ENCODE data around the gene CCDC187. TPM values are rescaled to one million over a fixed set of nuclear protein-coding genes. Genes with fewer than 3 reads are reported as not detected.

Gene CCDC187
- total and polyA plus RNA-seq, 2 donors = 0.23 to 0.24 TPM

DNA sequence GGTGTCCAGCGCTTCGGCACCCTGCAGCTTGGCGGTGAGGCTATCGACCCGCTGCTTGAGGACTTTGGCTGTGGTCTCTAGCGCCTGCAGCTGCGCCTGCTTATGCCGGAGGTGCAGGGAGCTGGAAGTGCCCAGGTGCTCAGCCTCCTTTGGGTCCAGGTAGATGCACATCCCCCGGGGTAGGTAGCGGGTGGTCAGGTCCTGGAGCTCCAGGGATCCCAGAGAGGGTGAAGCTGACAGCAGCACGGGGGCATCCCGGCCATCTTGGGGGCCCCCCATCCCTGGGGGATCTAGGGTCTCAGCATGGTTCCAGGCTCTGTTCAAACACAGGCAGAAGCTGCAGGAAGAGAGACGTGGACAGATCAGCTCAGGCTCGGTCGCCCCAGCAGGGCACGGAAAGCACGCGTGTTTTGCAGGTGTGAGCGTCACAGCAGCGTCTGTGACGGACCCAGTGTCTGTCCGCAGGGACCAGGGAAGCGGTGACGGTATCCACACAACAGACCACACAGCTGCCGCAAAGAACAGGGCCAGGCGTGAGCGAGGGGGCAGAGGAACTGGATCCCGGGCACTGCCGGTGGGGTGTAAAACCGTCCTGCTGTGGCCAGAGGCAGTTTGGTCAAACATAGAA, 17.4 kb downstream of the CCDC187 start:
- Histone ChIP-seq H3K4me3 (ENCODE audit: low read length in 2 of 2) (no peak overlapping the region), H3K27me3 (ENCODE audit: control insufficient read depth in 2 of 2, insufficient read depth in 1 of 2, low read length in 1 of 2) (peaks cover 0 to 7% of the 10 kb centered on the region in 2 donors), H3K4me1 (ENCODE audit: control insufficient read depth in 2 of 2, insufficient read depth in 2 of 2, low read length in 2 of 2) (peaks cover 11 to 12% of the 10 kb centered on the region in 2 donors), H3K27ac (ENCODE audit: low read depth in 1 of 2, low read length in 1 of 2) (no peak overlapping the region), H3K36me3 (ENCODE audit: control insufficient read depth in 2 of 2, insufficient read depth in 2 of 2, low read length in 1 of 2) (no peaks in the 10 kb centered on the region), H3K9me3 (ENCODE audit: control insufficient read depth in 2 of 2, insufficient read depth in 1 of 2, low read length in 1 of 2) (no peaks in the 10 kb centered on the region)
- DNase-seq (ENCODE audit: low read depth in 6 of 9, low spot score in 9 of 9) = no peak
- 90% methylated on average over 30 of the region's 30 CpGs for WGBS

- no peak overlapping the region for H3K4me3 ChIP-seq (ENCODE audit: low read length in 2 of 2)
- peaks cover 11 to 12% of the 10 kb centered on the region in 2 donors for H3K4me1 ChIP-seq (ENCODE audit: control insufficient read depth in 2 of 2, insufficient read depth in 2 of 2, low read length in 2 of 2)
- no peaks in the 10 kb centered on the region for H3K36me3 ChIP-seq (ENCODE audit: control insufficient read depth in 2 of 2, insufficient read depth in 2 of 2, low read length in 1 of 2)
- no peaks in the 10 kb centered on the region for H3K9me3 ChIP-seq (ENCODE audit: control insufficient read depth in 2 of 2, insufficient read depth in 1 of 2, low read length in 1 of 2)
- H3K27ac ChIP-seq (ENCODE audit: low read depth in 1 of 2, low read length in 1 of 2) = no peak overlapping the region
- no peak for DNase-seq (ENCODE audit: low read depth in 6 of 9, low spot score in 9 of 9)
- H3K27me3 ChIP-seq (ENCODE audit: control insufficient read depth in 2 of 2, insufficient read depth in 1 of 2, low read length in 1 of 2) = peaks cover 0 to 7% of the 10 kb centered on the region in 2 donors
- WGBS = 87% methylated on average over 28 of the region's 28 CpGs
Observed at GRCh38 chr9:136285501-136286358, 18.2 kb downstream of the CCDC187 start.

- H3K4me1 ChIP-seq (ENCODE audit: control insufficient read depth in 2 of 2, insufficient read depth in 2 of 2, low read length in 2 of 2) = peaks cover 11 to 12% of the 10 kb centered on the region in 2 donors
- H3K4me3 ChIP-seq (ENCODE audit: low read length in 2 of 2) = no peak overlapping the region
- H3K9me3 ChIP-seq (ENCODE audit: control insufficient read depth in 2 of 2, insufficient read depth in 1 of 2, low read length in 1 of 2) = no peaks in the 10 kb centered on the region
- no peaks in the 10 kb centered on the region for H3K36me3 ChIP-seq (ENCODE audit: control insufficient read depth in 2 of 2, insufficient read depth in 2 of 2, low read length in 1 of 2)
- no peak overlapping the region for H3K27ac ChIP-seq (ENCODE audit: low read depth in 1 of 2, low read length in 1 of 2)
- DNase-seq (ENCODE audit: low read depth in 6 of 9, low spot score in 9 of 9) = no peak
- H3K27me3 ChIP-seq (ENCODE audit: control insufficient read depth in 2 of 2, insufficient read depth in 1 of 2, low read length in 1 of 2) = peaks cover 0 to 9% of the 10 kb centered on the region in 2 donors
- 96% methylated on average over 19 of the region's 19 CpGs for WGBS
Observed at GRCh38 chr9:136284951-136285350, 18.9 kb downstream of the CCDC187 start.

- 84% methylated on average over 22 of the region's 22 CpGs for whole genome bisulfite sequencing
- no peaks in the 10 kb centered on the region for H3K9me3 ChIP-seq (ENCODE audit: control insufficient read depth in 2 of 2, insufficient read depth in 1 of 2, low read length in 1 of 2)
- H3K27me3 ChIP-seq (ENCODE audit: control insufficient read depth in 2 of 2, insufficient read depth in 1 of 2, low read length in 1 of 2) = peaks cover 0 to 14% of the 10 kb centered on the region in 2 donors
- H3K4me3 ChIP-seq (ENCODE audit: low read length in 2 of 2) = no peak overlapping the region
- H3K36me3 ChIP-seq (ENCODE audit: control insufficient read depth in 2 of 2, insufficient read depth in 2 of 2, low read length in 1 of 2) = no peaks in the 10 kb centered on the region
- peaks cover 11 to 12% of the 10 kb centered on the region in 2 donors for H3K4me1 ChIP-seq (ENCODE audit: control insufficient read depth in 2 of 2, insufficient read depth in 2 of 2, low read length in 2 of 2)
- no peak for DNase-seq (ENCODE audit: low read depth in 6 of 9, low spot score in 9 of 9)
- H3K27ac ChIP-seq (ENCODE audit: low read depth in 1 of 2, low read length in 1 of 2) = no peak overlapping the region
Observed at GRCh38 chr9:136284311-136284710, 19.6 kb downstream of the CCDC187 start.

DNA sequence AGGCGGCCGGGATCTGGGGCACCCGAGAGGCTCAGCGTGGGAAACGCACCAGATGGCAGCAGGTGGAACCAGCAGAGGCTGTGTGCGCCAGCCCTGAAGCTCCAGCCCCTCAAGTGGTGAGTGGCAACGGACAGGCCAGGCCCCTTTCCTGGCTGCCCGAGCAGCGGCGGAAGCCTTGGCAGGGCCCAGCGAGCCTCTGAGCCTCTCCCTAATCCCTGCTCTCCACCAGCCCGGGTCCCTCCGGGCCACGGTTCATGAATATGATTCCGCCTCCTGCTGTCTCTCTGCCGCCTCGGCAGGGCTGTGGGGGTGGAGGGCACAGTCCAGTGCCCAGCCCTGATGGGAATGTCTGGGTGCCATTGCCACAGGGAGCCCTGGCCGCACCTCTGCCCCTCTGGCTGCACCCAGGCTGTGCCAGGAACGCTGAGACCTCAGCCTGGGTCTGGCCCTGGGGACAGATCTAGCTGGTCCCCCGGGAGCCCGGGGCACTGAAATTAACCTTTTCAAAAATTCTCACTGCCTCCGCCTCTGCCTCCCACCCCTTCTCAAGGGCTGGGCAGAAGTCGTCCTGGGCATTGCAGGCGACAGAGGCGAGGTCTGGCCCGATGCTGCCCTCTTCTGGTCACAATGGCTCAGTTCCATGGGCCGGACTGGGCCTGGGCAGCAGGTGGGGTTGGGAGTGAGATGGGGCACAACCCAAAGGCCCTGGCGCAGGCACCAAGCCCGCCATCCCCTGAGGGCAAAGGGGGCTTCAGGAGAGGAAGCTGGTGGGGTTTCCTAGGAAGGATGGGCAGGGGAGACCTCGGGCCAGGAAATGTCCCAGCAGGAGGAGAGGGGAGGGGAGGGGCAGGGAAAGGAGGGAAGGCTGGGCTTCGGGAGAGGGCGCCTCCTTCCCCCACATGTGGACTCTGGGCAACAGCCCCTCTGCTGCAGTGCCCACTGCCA, 20.3 kb downstream of the CCDC187 start:
- Histone ChIP-seq H3K9me3 (ENCODE audit: control insufficient read depth in 2 of 2, insufficient read depth in 1 of 2, low read length in 1 of 2) (no peaks in the 10 kb centered on the region), H3K27me3 (ENCODE audit: control insufficient read depth in 2 of 2, insufficient read depth in 1 of 2, low read length in 1 of 2) (peaks cover 0 to 16% of the 10 kb centered on the region in 2 donors), H3K36me3 (ENCODE audit: control insufficient read depth in 2 of 2, insufficient read depth in 2 of 2, low read length in 1 of 2) (no peaks in the 10 kb centered on the region), H3K4me3 (ENCODE audit: low read length in 2 of 2) (no peak overlapping the region), H3K27ac (ENCODE audit: low read depth in 1 of 2, low read length in 1 of 2) (no peak overlapping the region), H3K4me1 (ENCODE audit: control insufficient read depth in 2 of 2, insufficient read depth in 2 of 2, low read length in 2 of 2) (peaks cover 11 to 12% of the 10 kb centered on the region in 2 donors)
- DNase-seq (ENCODE audit: low read depth in 6 of 9, low spot score in 9 of 9) = peak in 6 of 9 donors; percentile 33 to 77 (median 56)
- WGBS = 39% methylated on average over 31 of the region's 32 CpGs

DNA sequence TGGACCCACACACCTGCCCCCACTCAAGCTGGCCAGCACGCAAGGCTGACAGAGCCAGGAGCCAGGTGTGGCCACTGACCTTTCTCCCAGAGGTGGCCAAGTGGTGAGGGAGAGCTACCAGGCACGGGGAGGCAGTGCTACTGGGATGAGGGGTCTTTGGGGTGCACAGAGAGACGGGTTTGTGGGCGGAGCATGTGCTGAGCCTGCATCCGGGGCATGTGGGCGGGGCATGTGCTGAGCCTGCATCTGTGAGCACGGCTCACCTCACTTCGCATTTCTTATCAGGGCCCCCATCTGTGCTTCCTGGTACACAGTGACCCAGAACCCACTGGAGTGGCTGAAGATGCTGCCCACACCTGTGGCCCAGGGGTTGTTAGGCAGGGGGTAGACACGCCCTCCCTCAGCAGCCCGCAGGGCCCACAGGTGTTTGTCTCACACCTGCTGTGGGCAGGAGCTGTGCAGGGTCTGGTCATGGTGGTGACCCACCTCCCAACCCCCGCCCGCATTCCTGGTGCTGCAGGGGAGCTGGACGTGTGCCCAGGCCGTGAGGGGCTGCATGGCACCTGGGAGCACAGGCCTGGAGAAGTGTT, 21.5 kb downstream of the CCDC187 start:
- H3K27me3 ChIP-seq (ENCODE audit: control insufficient read depth in 2 of 2, insufficient read depth in 1 of 2, low read length in 1 of 2) = peaks cover 3 to 26% of the 10 kb centered on the region in 2 donors

GRCh38 chr9:136281421-136282271, 22.2 kb downstream of the CCDC187 start:
- H3K4me1 ChIP-seq (ENCODE audit: control insufficient read depth in 2 of 2, insufficient read depth in 2 of 2, low read length in 2 of 2) = peaks cover 11 to 12% of the 10 kb centered on the region in 2 donors
- 93% methylated on average over 39 of the region's 39 CpGs for WGBS
- DNase-seq (ENCODE audit: low read depth in 6 of 9, low spot score in 9 of 9) = no peak
- peaks cover 0 to 1% of the 10 kb centered on the region in 2 donors for H3K9me3 ChIP-seq (ENCODE audit: control insufficient read depth in 2 of 2, insufficient read depth in 1 of 2, low read length in 1 of 2)
- peaks cover 3 to 27% of the 10 kb centered on the region in 2 donors for H3K27me3 ChIP-seq (ENCODE audit: control insufficient read depth in 2 of 2, insufficient read depth in 1 of 2, low read length in 1 of 2)
- no peak overlapping the region for H3K27ac ChIP-seq (ENCODE audit: low read depth in 1 of 2, low read length in 1 of 2)
- H3K36me3 ChIP-seq (ENCODE audit: control insufficient read depth in 2 of 2, insufficient read depth in 2 of 2, low read length in 1 of 2) = no peaks in the 10 kb centered on the region
- no peak overlapping the region for H3K4me3 ChIP-seq (ENCODE audit: low read length in 2 of 2)

More for the DNA sequence above, 21.5 kb downstream of the CCDC187 start:
- Histone ChIP-seq H3K27ac (ENCODE audit: low read depth in 1 of 2, low read length in 1 of 2) (no peak overlapping the region), H3K9me3 (ENCODE audit: control insufficient read depth in 2 of 2, insufficient read depth in 1 of 2, low read length in 1 of 2) (peaks cover 0 to 1% of the 10 kb centered on the region in 2 donors), H3K4me3 (ENCODE audit: low read length in 2 of 2) (no peak overlapping the region), H3K36me3 (ENCODE audit: control insufficient read depth in 2 of 2, insufficient read depth in 2 of 2, low read length in 1 of 2) (no peaks in the 10 kb centered on the region), H3K4me1 (ENCODE audit: control insufficient read depth in 2 of 2, insufficient read depth in 2 of 2, low read length in 2 of 2) (peaks cover 11 to 12% of the 10 kb centered on the region in 2 donors)
- WGBS = 37% methylated on average over 14 of the region's 14 CpGs
- peak in 3 of 9 donors; percentile 13 to 41 (median 21) for DNase-seq (ENCODE audit: low read depth in 6 of 9, low spot score in 9 of 9)

All from thymus (tissue), 11 donors.